Hepatocyte (in vitro differentiated cells): ENCODE measurements around the gene TUBAL3. TPM values are rescaled to one million over a fixed set of nuclear protein-coding genes. Genes with fewer than 3 reads are reported as not detected.

Source experiments
- DNase-seq: peaks from one replicate; pipeline ENCODE4 v3.0.0-alpha.2; 2016; ENCODE audit warnings: low spot score
- H2AFZ ChIP-seq: fragments of 200-600 bp; sonication (generic); 2 replicates; pipeline ENCODE4 v1.6.0; 2016; ENCODE audit warnings: antibody characterized with exemption, mild to moderate bottlenecking
- H3K27ac ChIP-seq: fragments of 200-600 bp; sonication (generic); 2 replicates; pipeline ENCODE4 v1.5.1; 2016; ENCODE audit warnings: mild to moderate bottlenecking
- H3K27me3 ChIP-seq: fragments of 200-600 bp; sonication (generic); 2 replicates; pipeline ENCODE4 v1.6.1; 2016
- H3K36me3 ChIP-seq: fragments of 200-600 bp; sonication (generic); replicated peaks from 2 replicates; pipeline ENCODE4 v1.5.1; 2016; ENCODE audit warnings: low read depth; ENCODE audit not compliant: insufficient read depth
- H3K4me1 ChIP-seq: fragments of 200-600 bp; sonication (generic); 2 replicates; pipeline ENCODE4 v1.5.1; 2016; ENCODE audit warnings: mild to moderate bottlenecking, moderate library complexity; ENCODE audit not compliant: insufficient read depth
- H3K4me2 ChIP-seq: fragments of 200-600 bp; sonication (generic); 2 replicates; pipeline ENCODE4 v1.6.0; 2016
- H3K4me3 ChIP-seq: fragments of 200-600 bp; sonication (generic); 2 replicates; pipeline ENCODE4 v1.5.1; 2016; ENCODE audit warnings: mild to moderate bottlenecking
- H3K79me2 ChIP-seq: fragments of 200-600 bp; sonication (generic); 2 replicates; pipeline ENCODE4 v1.6.0; 2017; ENCODE audit warnings: mild to moderate bottlenecking
- H3K9me2 ChIP-seq: fragments of 200-600 bp; sonication (generic); replicated peaks from 2 replicates; pipeline ENCODE4 v1.6.0; 2017; ENCODE audit warnings: mild to moderate bottlenecking; ENCODE audit not compliant: insufficient read depth
- H3K9me3 ChIP-seq: fragments of 200-600 bp; sonication (generic); 2 replicates; pipeline ENCODE4 v1.5.1; 2016; ENCODE audit warnings: low read depth, mild to moderate bottlenecking
- H4K20me1 ChIP-seq: fragments of 200-600 bp; sonication (generic); 2 replicates; pipeline ENCODE4 v1.6.0; 2016; ENCODE audit warnings: mild to moderate bottlenecking; ENCODE audit not compliant: insufficient read depth, poor library complexity, severe bottlenecking
- CTCF ChIP-seq: fragments of 200-600 bp; sonication (generic); IDR thresholded peaks from 2 replicates; pipeline ENCODE4 v1.5.1; 2016; ENCODE audit warnings: antibody characterized with exemption, mild to moderate bottlenecking; ENCODE audit not compliant: poor library complexity
- EZH2 ChIP-seq: fragments of 200-600 bp; sonication (generic); IDR thresholded peaks from 2 replicates; pipeline ENCODE4 v1.6.1; 2016; ENCODE audit warnings: antibody characterized with exemption, mild to moderate bottlenecking, borderline replicate concordance
- EZH2phosphoT487 ChIP-seq: fragments of 200-600 bp; sonication (generic); IDR thresholded peaks from one replicate; pipeline ENCODE4 v1.6.1; 2018; ENCODE audit warnings: antibody characterized with exemption, mild to moderate bottlenecking, low read depth, moderate library complexity; ENCODE audit not compliant: unreplicated experiment, severe bottlenecking
- WGBS: methylation state at CpG from one replicate; pipeline ENCODE4 v1.1.6; 2016; ENCODE audit warnings: low lambda C conversion rate; ENCODE audit errors: missing lambda C conversion rate; 5-methylcytosine and 5-hydroxymethylcytosine counted together
- polyA plus RNA-seq: library from polyadenylated mRNA; unstranded; fragments of >200 nt; fragmentation: Nextera tagmentation; extraction: Ambion mirVana; gene quantifications from 2 replicates; pipeline ENCODE4 v1.2.1, GENCODE V29; 2016
- total RNA-seq: library from RNA; depleted of rRNA; stranded (reverse); fragments of >200 nt; gene quantifications from 2 replicates; pipeline ENCODE4 v1.2.3, GENCODE V29; 2014

Gene TUBAL3
- total and polyA plus RNA-seq, 2 experiments from 2014 or later = 0.58 to 1.7 TPM

- Histone ChIP-seq H2AFZ (no peak overlapping the region), H3K27me3 (no peaks in the 10 kb centered on the region), H3K36me3 (no peaks in the 10 kb centered on the region), H3K9me3 (no peaks in the 10 kb centered on the region), H3K4me3 (no peak overlapping the region), H3K4me1 (peaks cover 9% of the 10 kb centered on the region), H3K4me2 (no peak overlapping the region), H3K9me2 (no peaks in the 10 kb centered on the region), H3K79me2 (peaks cover 37% of the 10 kb centered on the region), H4K20me1 (peaks cover 3% of the 10 kb centered on the region), H3K27ac (peak overlapping the region; percentile 75)
- TF ChIP-seq EZH2 (no peak), CTCF (no peak), EZH2phosphoT487 (no peak)
- 85% methylated on average over 5 of the region's 5 CpGs for WGBS
- no peak for DNase-seq
These were observed 40.4 kb upstream of the TUBAL3 start for GRCh38 chr10:5445006-5445405.

- H3K27ac ChIP-seq = peak overlapping the region; percentile 3
- no peaks in the 10 kb centered on the region for H3K9me2 ChIP-seq
- no peaks in the 10 kb centered on the region for H4K20me1 ChIP-seq
- no peak overlapping the region for H2AFZ ChIP-seq
- no peak for TF ChIP-seq EZH2
- TF ChIP-seq EZH2phosphoT487 = no peak
- no peak for TF ChIP-seq CTCF
- no peaks in the 10 kb centered on the region for H3K36me3 ChIP-seq
- no peak for DNase-seq
- H3K4me3 ChIP-seq = no peak overlapping the region
- peaks cover 22% of the 10 kb centered on the region for H3K79me2 ChIP-seq
- H3K27me3 ChIP-seq = no peaks in the 10 kb centered on the region
- 95% methylated on average over 1 of the region's 1 CpG for WGBS
- no peak overlapping the region for H3K4me2 ChIP-seq
- peaks cover 8% of the 10 kb centered on the region for H3K4me1 ChIP-seq
- H3K9me3 ChIP-seq = no peaks in the 10 kb centered on the region
These were observed 38.8 kb upstream of the TUBAL3 start for GRCh38 chr10:5443429-5443828.

- Histone ChIP-seq H2AFZ (no peak overlapping the region), H3K27ac (peak overlapping the region; percentile 3), H3K27me3 (no peaks in the 10 kb centered on the region), H3K36me3 (no peaks in the 10 kb centered on the region), H3K9me3 (no peaks in the 10 kb centered on the region), H3K79me2 (peaks cover 18% of the 10 kb centered on the region), H4K20me1 (no peaks in the 10 kb centered on the region), H3K4me3 (no peak overlapping the region), H3K9me2 (no peaks in the 10 kb centered on the region), H3K4me2 (no peak overlapping the region), H3K4me1 (peaks cover 8% of the 10 kb centered on the region)
- WGBS = 55% methylated on average over 1 of the region's 1 CpG
- TF ChIP-seq EZH2phosphoT487 = no peak
- no peak for TF ChIP-seq EZH2
- no peak for TF ChIP-seq CTCF
- no peak for DNase-seq
These were observed 38.4 kb upstream of the TUBAL3 start for GRCh38 chr10:5442990-5443370.
